Astrocyte (in vitro differentiated cells and primary cell): ENCODE results near the gene SPATA6. TPM values are rescaled to one million over a fixed set of nuclear protein-coding genes. Genes with fewer than 3 reads are reported as not detected.

Experiments used
- DNase-seq: peaks from one replicate; pipeline ENCODE4 v3.0.0-alpha.2; 2010; ENCODE audit warnings: low read depth
- FAIRE-seq: peaks from 2 replicates; lab custom pipeline; 2011; peaks lifted over from hg19 to GRCh38; lab: Jason Lieb, UNC
- H2AFZ ChIP-seq: 2 replicates; pipeline ENCODE4 v1.6.0; 2012; ENCODE audit warnings: low read depth, low read length, inconsistent platforms
- H3K27ac ChIP-seq: 2 replicates; pipeline ENCODE4 v1.5.1; 2011; ENCODE audit warnings: low read depth, low read length, inconsistent platforms
- H3K27me3 ChIP-seq: 2 replicates; pipeline ENCODE4 v1.6.0; 2011; ENCODE audit warnings: low read length, inconsistent platforms; ENCODE audit not compliant: insufficient read depth
- H3K36me3 ChIP-seq: 2 replicates; pipeline ENCODE4 v1.5.1; 2011; ENCODE audit warnings: low read length, inconsistent platforms; ENCODE audit not compliant: insufficient read depth
- H3K4me1 ChIP-seq: 2 replicates; pipeline ENCODE4 v1.5.1; 2011; ENCODE audit warnings: low read length, inconsistent platforms; ENCODE audit not compliant: insufficient read depth
- H3K4me2 ChIP-seq: 2 replicates; pipeline ENCODE4 v1.6.0; 2012; ENCODE audit warnings: low read length, inconsistent platforms
- H3K4me3 ChIP-seq: 2 replicates; pipeline ENCODE4 v1.5.1; 2011; ENCODE audit warnings: low read depth, mild to moderate bottlenecking, low read length, inconsistent platforms; ENCODE audit not compliant: insufficient read depth
- H3K79me2 ChIP-seq: 2 replicates; pipeline ENCODE4 v1.6.0; 2012; ENCODE audit warnings: mild to moderate bottlenecking, low read length, inconsistent platforms; ENCODE audit not compliant: insufficient read depth
- H3K9ac ChIP-seq: 2 replicates; pipeline ENCODE4 v1.6.0; 2012; ENCODE audit warnings: mild to moderate bottlenecking, low read length, inconsistent platforms
- H3K9me3 ChIP-seq: 2 replicates; pipeline ENCODE4 v1.5.1; 2012; ENCODE audit warnings: low read depth, mild to moderate bottlenecking, low read length, inconsistent platforms; ENCODE audit not compliant: insufficient read depth
- H4K20me1 ChIP-seq: 2 replicates; pipeline ENCODE4 v1.6.0; 2012; ENCODE audit warnings: low read length, inconsistent platforms; ENCODE audit not compliant: insufficient read depth
- H3K27ac Mint-ChIP-seq: one replicate; pipeline ENCODE4 v1.8.0; 2021; ENCODE audit warnings: mild to moderate bottlenecking, mixed read lengths; ENCODE audit not compliant: unreplicated experiment
- H3K27me3 Mint-ChIP-seq: one replicate; pipeline ENCODE4 v1.8.0; 2021; ENCODE audit warnings: low read depth, mixed read lengths; ENCODE audit not compliant: unreplicated experiment
- H3K36me3 Mint-ChIP-seq: one replicate; pipeline ENCODE4 v1.8.0; 2021; ENCODE audit warnings: low read depth, mixed read lengths; ENCODE audit not compliant: unreplicated experiment
- H3K4me1 Mint-ChIP-seq: one replicate; pipeline ENCODE4 v1.8.0; 2021; ENCODE audit warnings: low read depth, mixed read lengths; ENCODE audit not compliant: unreplicated experiment
- H3K4me3 Mint-ChIP-seq: one replicate; pipeline ENCODE4 v1.8.0; 2021; ENCODE audit warnings: mild to moderate bottlenecking, moderate library complexity, mixed read lengths; ENCODE audit not compliant: unreplicated experiment
- H3K9me3 Mint-ChIP-seq: one replicate; pipeline ENCODE4 v1.8.0; 2021; ENCODE audit warnings: mild to moderate bottlenecking, mixed read lengths; ENCODE audit not compliant: unreplicated experiment
- CTCF ChIP-seq: IDR thresholded peaks from 2 replicates; pipeline ENCODE4 v1.5.1; 2011; ENCODE audit warnings: low read depth, mild to moderate bottlenecking, inconsistent platforms, low read length, moderate library complexity; ENCODE audit not compliant: insufficient read depth
- EZH2 ChIP-seq: IDR thresholded peaks from 2 replicates; pipeline ENCODE4 v1.6.1; 2012; ENCODE audit warnings: mild to moderate bottlenecking, low read length, inconsistent platforms; ENCODE audit not compliant: insufficient read depth
- total RNA-seq: library from RNA; stranded (reverse); gene quantifications from 2 replicates; pipeline ENCODE4 v1.2.1, GENCODE V29; 2021

SPATA6 gene
- total RNA-seq, 1 donor from 2014 or later, result 8.2 TPM

- FAIRE-seq (no peak), DNase-seq (no peak)
- H3K27ac ChIP-seq, result no peak overlapping the region
- no peaks in the 10 kb centered on the region for H3K27me3 ChIP-seq
- H3K9ac ChIP-seq, result no peak overlapping the region
- H3K4me3 ChIP-seq, result no peak overlapping the region
- no peaks in the 10 kb centered on the region for H4K20me1 ChIP-seq
- Mint-ChIP-seq H3K4me1 (no peaks in the 10 kb centered on the region), H3K36me3 (no peaks in the 10 kb centered on the region), H3K27ac (no peak overlapping the region), H3K27me3 (no peaks in the 10 kb centered on the region), H3K9me3 (no peaks in the 10 kb centered on the region), H3K4me3 (no peak overlapping the region)
- no peaks in the 10 kb centered on the region for H3K79me2 ChIP-seq
- no peak overlapping the region for H3K4me2 ChIP-seq
- H2AFZ ChIP-seq, result no peak overlapping the region
- TF ChIP-seq CTCF (no peak), EZH2 (no peak)
- no peaks in the 10 kb centered on the region for H3K4me1 ChIP-seq
- H3K36me3 ChIP-seq, result no peaks in the 10 kb centered on the region
- no peaks in the 10 kb centered on the region for H3K9me3 ChIP-seq
These were observed 217.8 kb downstream of the SPATA6 start for GRCh38 chr1:48254254-48254653.

- Histone ChIP-seq H3K36me3 (no peaks in the 10 kb centered on the region), H3K9ac (no peak overlapping the region), H3K9me3 (no peaks in the 10 kb centered on the region), H3K27ac (no peak overlapping the region), H3K4me2 (no peak overlapping the region), H3K4me1 (no peaks in the 10 kb centered on the region), H3K27me3 (no peaks in the 10 kb centered on the region), H3K4me3 (no peak overlapping the region), H4K20me1 (no peaks in the 10 kb centered on the region), H2AFZ (no peak overlapping the region), H3K79me2 (no peaks in the 10 kb centered on the region)
- DNase-seq, result no peak
- Mint-ChIP-seq H3K27ac (no peak overlapping the region), H3K4me3 (no peak overlapping the region), H3K36me3 (peaks cover 2% of the 10 kb centered on the region), H3K9me3 (peaks cover 2% of the 10 kb centered on the region), H3K4me1 (no peaks in the 10 kb centered on the region), H3K27me3 (peaks cover 2% of the 10 kb centered on the region)
- FAIRE-seq, result no peak
- TF ChIP-seq EZH2, result no peak
- no peak for TF ChIP-seq CTCF
These were observed 220.2 kb downstream of the SPATA6 start for GRCh38 chr1:48251821-48252220.

GRCh38 chr1:48251323-48251722, 220.7 kb downstream of the SPATA6 start:
- Histone ChIP-seq H3K9ac (no peak overlapping the region), H3K79me2 (no peaks in the 10 kb centered on the region), H3K4me3 (no peak overlapping the region), H3K36me3 (no peaks in the 10 kb centered on the region), H3K27ac (no peak overlapping the region), H3K27me3 (no peaks in the 10 kb centered on the region), H3K9me3 (no peaks in the 10 kb centered on the region), H2AFZ (no peak overlapping the region), H4K20me1 (no peaks in the 10 kb centered on the region), H3K4me1 (no peaks in the 10 kb centered on the region), H3K4me2 (no peak overlapping the region)
- TF ChIP-seq CTCF (no peak), EZH2 (no peak)
- FAIRE-seq, result no peak
- no peak overlapping the region for H3K4me3 Mint-ChIP-seq
- no peaks in the 10 kb centered on the region for H3K4me1 Mint-ChIP-seq
- H3K36me3 Mint-ChIP-seq, result peaks cover 2% of the 10 kb centered on the region
- no peak for DNase-seq
- no peak overlapping the region for H3K27ac Mint-ChIP-seq
- H3K9me3 Mint-ChIP-seq, result peaks cover 2% of the 10 kb centered on the region
- H3K27me3 Mint-ChIP-seq, result peaks cover 2% of the 10 kb centered on the region
